ENCODE data around the gene FTSJ1. TPM values are rescaled to one million over a fixed set of nuclear protein-coding genes. Genes with fewer than 3 reads are reported as not detected.

FTSJ1 gene
- total RNA-seq, 8 experiments from 2014 or later: 29.8 to 52.9 (median 43.2) TPM

DNA sequence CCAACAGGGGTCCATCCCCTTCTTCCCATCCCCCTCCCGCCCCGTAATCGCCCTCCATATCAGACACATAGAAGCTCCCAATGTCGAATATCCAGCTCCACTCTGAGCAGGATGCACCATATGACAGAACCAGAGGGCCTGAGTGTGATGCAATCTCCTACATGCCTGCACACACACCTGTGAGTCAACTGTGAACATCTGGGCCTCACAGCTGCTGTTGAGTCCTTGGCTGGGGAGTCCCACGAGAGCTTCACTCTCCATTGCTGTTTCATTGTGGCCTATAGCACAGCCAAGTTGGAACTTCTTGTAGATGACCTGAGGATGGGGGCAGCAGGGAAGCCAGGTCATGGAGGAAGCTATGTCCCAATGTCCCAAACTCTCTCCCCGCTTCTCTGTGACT lies 14.2 kb upstream of the FTSJ1 start:
- WGBS, 10 experiments: no CpG with 5 or more reads among the region's 6 CpGs
- no peak for ATAC-seq (replicated peaks in 6 of 8)
- Histone ChIP-seq H3K27ac (no peak overlapping the region), H3K4me1 (replicated peaks in 1 of 2) (no peaks in the 10 kb centered on the region), H3K4me3 (no peak overlapping the region)
- in situ Hi-C loops (cut with MboI; ENCODE audit: low pct_unique_long_range_greater_than_20kb in 2 of 9, low sequenced_read_pairs in 9 of 9, unreplicated experiment in 9 of 9): no loop called here

DNA sequence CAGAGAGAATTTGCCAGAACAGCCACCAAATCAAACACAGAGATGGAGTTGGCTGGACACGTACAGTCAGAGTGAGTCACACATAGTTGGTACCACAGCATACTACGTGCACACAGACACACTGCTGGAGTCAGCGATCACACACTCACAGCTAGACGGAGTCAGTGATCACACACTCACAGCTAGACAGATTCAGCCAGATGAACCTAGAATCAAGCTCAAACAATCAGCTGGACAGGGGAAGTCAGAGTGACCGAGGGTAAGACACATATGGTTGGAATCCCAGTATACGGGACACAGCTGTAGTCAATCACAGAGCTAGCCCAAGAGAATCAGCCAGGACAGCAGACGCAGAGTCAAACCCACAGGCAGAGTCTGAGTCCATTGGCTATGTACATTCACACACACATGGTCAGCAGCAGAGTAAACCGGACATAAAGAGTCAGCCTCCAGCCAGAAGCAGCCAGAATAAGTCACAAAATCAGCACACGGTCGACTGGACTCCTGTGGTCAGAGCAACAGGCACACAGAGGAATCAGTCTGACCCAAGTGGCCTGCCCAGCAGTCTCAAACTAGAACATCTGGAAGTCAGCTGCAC lies 10.6 kb upstream of the FTSJ1 start:
- Histone ChIP-seq H3K4me1 (replicated peaks in 1 of 2) (peaks cover 4 to 10% of the 10 kb centered on the region in 2 donors), H3K27ac (peak overlapping the region in 1 of 2 donors; percentile 16), H3K4me3 (no peak overlapping the region)
- in situ Hi-C loops (cut with MboI; ENCODE audit: low pct_unique_long_range_greater_than_20kb in 2 of 9, low sequenced_read_pairs in 9 of 9, unreplicated experiment in 9 of 9): no loop called here
- peak; percentile 45 to 81 (median 72) for ATAC-seq (replicated peaks in 6 of 8)
- 0 to 50% methylated on average over 1 to 2 of the region's 10 CpGs; no CpG with 5 or more reads in 8 of the 10 experiments for WGBS, 10 experiments

DNA sequence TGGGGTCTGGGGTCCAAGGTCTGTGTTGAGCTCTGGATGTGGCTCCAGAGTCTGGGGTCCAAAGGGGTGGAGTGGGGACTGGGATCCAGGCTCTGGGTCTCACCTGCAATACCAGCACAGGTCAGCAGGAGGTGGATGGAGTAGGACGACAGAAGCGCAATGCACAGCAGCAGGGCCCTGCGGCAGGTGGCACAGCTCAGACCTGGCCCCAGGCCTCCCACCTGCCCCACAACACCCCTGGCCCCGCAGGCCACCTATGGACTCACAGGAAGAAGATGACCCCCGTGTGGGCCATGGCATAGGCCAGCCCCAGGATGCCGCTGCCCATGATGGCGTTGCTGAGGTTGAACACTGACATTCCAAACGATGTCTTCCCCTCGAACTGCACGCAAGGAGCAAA lies 9.3 kb upstream of the FTSJ1 start:
- Histone ChIP-seq H3K27ac (no peak overlapping the region), H3K4me3 (no peak overlapping the region), H3K4me1 (replicated peaks in 1 of 2) (peaks cover 4 to 10% of the 10 kb centered on the region in 2 donors)
- 88% methylated on average over 3 of the region's 10 CpGs; no CpG with 5 or more reads in 9 of the 10 experiments for WGBS, 10 experiments
- ATAC-seq (replicated peaks in 6 of 8): no peak
- in situ Hi-C loops (cut with MboI; ENCODE audit: low pct_unique_long_range_greater_than_20kb in 2 of 9, low sequenced_read_pairs in 9 of 9, unreplicated experiment in 9 of 9): no loop called here

DNA sequence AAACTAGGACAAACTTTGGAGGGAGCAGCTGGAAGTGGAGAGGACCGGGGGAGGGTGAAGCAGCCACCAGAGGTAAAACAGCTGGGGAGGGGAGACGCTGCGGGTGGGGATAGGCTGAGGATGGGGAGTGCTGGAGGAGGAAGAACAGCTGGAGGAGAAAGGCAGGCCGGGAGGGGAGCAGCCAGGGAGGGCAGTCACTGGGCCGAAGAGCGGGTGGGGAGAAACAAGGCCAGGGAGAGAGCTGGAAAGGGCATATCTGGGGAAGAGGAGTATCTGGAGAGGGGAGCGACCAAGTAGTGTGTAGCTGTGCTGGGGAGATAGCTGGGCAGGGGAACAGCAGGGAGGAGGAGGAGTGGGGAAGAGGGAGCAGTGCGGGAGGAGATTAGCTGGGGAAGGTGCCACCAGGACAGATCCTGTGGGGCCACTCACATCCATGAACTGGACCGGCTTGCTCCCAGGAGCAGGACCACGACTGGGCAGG lies 8.7 kb upstream of the FTSJ1 start:
- ATAC-seq (replicated peaks in 6 of 8): no peak
- no peak overlapping the region for H3K4me3 ChIP-seq
- H3K27ac ChIP-seq: no peak overlapping the region
- WGBS, 10 experiments: no CpG with 5 or more reads among the region's 10 CpGs
- in situ Hi-C loops (cut with MboI; ENCODE audit: low pct_unique_long_range_greater_than_20kb in 2 of 9, low sequenced_read_pairs in 9 of 9, unreplicated experiment in 9 of 9): no loop called here
- peaks cover 4 to 10% of the 10 kb centered on the region in 2 donors for H3K4me1 ChIP-seq (replicated peaks in 1 of 2)

DNA sequence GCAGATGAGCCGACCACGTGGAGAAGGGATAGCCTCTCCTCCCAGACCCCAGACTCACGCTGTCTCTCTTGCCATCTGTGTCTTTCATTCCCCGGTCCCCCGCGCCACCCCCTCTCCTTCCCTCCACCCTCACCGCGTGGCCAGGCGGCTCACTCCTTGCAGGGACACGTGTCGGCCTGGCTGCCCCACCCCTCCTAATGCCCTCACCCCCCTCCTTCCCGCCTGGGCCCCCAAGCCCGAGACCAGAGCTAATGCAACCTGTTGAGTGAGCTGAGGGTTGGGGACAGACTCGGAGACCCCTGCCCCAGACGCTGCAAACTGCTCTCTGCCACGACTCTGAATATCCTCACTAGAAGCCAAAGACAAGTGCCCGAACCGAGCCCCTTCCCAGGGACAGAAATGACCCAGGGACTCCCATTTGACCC lies 7.7 kb upstream of the FTSJ1 start:
- WGBS, 10 experiments: 0 to 14% methylated on average over 2 to 3 of the region's 18 CpGs; no CpG with 5 or more reads in 8 of the 10 experiments
- ATAC-seq (replicated peaks in 6 of 8): peak; percentile 19 to 56 (median 32)
- in situ Hi-C loops (cut with MboI; ENCODE audit: low pct_unique_long_range_greater_than_20kb in 2 of 9, low sequenced_read_pairs in 9 of 9, unreplicated experiment in 9 of 9): no loop called here
- H3K27ac ChIP-seq: no peak overlapping the region
- peaks cover 4 to 17% of the 10 kb centered on the region in 2 donors for H3K4me1 ChIP-seq (replicated peaks in 1 of 2)
- H3K4me3 ChIP-seq: peak overlapping the region in 2 of 5 donors; percentile 19 to 20

DNA sequence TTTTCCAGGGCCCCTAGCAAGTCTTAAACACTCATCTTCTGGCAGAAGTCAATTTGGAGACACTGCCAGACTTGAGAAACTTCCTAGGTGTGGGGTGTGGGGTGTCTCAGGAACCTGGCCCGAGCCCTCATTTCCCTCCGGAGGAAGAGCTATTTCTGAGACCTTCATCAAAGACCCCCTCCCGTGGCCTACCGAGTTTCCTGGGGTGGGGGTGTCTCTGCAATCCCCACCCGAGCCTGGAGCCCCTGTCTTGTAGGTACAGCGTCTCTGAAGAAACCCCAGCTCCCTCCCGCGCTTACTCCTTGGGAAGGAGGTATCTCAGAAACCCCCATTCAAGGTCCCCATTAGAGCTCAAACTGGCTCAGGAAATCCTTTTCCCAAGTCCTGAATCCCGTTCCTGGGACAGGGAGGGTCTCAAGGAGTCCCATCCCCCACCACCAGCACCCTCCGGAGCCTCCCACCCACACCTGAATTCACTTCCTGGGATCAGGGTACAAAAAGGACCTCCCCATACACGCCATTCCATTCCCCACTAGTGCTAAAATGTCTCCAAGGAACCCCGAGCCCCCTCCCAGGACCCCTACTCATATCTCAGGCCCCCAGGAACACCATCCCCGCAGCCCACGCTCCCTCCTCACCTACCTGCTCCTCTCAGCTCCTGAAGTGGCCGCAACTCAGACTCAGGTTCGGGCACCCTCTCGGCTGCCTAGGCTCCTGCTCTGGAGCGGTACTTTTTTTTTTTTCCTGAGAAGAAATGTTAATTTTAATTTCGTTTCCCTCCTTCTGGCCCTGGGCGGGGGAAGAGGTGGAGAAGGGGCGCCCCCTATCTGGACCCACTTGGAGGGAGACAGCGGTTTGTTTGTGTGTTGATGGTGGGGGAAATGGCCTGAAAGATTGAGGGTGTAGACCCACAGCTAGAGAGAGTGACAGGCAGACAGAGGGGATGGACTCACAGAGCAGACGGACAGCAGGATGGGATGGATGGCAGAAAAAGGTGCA lies 7.0 kb upstream of the FTSJ1 start:
- peak in 5 of 8 experiments; percentile 19 to 74 (median 25) for ATAC-seq (replicated peaks in 6 of 8)
- no peak overlapping the region for H3K27ac ChIP-seq
- peak overlapping the region in 2 of 5 donors; percentile 19 to 20 for H3K4me3 ChIP-seq
- WGBS, 10 experiments: 37 to 60% methylated on average over 1 to 8 of the region's 23 CpGs; no CpG with 5 or more reads in 8 of the 10 experiments
- peaks cover 4 to 22% of the 10 kb centered on the region in 2 donors for H3K4me1 ChIP-seq (replicated peaks in 1 of 2)
- in situ Hi-C loops (cut with MboI; ENCODE audit: low pct_unique_long_range_greater_than_20kb in 2 of 9, low sequenced_read_pairs in 9 of 9, unreplicated experiment in 9 of 9): no loop called here

DNA sequence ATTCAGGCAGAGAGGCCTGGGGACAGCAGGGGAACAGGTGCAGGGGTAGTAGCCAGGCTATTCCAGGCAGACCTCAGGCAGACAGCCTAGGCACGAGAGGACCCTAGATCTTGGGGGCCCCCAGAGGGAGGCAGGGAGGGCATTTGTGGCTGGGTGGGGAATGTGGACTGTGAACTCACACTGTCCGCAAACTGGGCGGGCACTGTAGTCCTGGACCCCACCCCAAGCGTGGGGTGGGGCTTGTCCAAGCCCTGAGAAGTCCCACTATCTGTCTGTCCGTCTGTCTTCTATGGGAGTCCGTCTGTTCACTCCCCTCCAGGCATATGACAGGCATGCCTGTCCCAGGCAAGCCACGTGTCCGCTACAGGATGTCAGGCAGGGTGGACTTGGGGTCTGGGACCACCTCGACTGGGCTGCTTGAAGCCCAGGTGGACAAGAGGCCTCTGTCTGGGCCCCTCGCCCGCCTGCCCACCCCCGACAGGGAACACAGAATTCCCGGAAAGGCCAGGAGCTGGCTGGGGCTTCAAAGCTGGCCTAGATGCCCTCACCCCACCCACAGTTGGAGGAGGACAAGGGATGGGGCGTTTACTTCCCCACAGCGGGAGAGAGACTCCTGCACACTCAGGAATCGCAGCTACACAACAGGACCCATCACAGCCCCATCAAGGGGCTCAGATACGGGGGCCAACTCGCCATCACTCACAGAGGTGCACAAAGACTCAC lies 5.7 kb upstream of the FTSJ1 start, which contains the start of gene SLC38A5:
SLC38A5 (minus strand) TSS at position 151 of the 723 bp plus-strand sequence. CDS start 2,336 bp downstream, outside the sequence.
- ATAC-seq (replicated peaks in 6 of 8): peak in 1 of 8 experiments; percentile 5
- in situ Hi-C loops (cut with MboI; ENCODE audit: low pct_unique_long_range_greater_than_20kb in 2 of 9, low sequenced_read_pairs in 9 of 9, unreplicated experiment in 9 of 9): no loop called here
- Histone ChIP-seq H3K4me3 (peak within 1 kb of the TSS in 2 of 5 donors; percentile 19 to 20), H3K4me1 (replicated peaks in 1 of 2) (peaks cover 4 to 29% of the 10 kb centered on the region in 2 donors), H3K27ac (no peak within 1 kb of the TSS)
- WGBS, 10 experiments: 34% methylated on average over 4 of the region's 18 CpGs; no CpG with 5 or more reads in 9 of the 10 experiments

DNA sequence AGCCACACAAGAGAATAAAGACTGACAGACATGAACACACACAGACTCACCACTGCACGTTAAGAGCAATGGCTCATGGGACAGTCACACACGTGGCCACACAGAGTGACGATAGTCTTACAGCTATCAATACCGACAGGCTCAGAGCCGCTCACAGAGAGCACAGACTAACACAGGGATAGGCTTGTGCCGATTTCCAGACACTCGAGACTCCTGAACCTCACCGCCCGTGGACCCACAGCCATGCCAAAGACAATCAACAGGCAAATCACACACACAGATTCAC lies 5.2 kb upstream of the FTSJ1 start:
- ATAC-seq (replicated peaks in 6 of 8): no peak
- in situ Hi-C loops (cut with MboI; ENCODE audit: low pct_unique_long_range_greater_than_20kb in 2 of 9, low sequenced_read_pairs in 9 of 9, unreplicated experiment in 9 of 9): no loop called here
- Histone ChIP-seq H3K27ac (no peak overlapping the region), H3K4me1 (replicated peaks in 1 of 2) (peaks cover 4 to 29% of the 10 kb centered on the region in 2 donors), H3K4me3 (no peak overlapping the region)
- no CpG with 5 or more reads among the region's 9 CpGs for WGBS, 10 experiments

DNA sequence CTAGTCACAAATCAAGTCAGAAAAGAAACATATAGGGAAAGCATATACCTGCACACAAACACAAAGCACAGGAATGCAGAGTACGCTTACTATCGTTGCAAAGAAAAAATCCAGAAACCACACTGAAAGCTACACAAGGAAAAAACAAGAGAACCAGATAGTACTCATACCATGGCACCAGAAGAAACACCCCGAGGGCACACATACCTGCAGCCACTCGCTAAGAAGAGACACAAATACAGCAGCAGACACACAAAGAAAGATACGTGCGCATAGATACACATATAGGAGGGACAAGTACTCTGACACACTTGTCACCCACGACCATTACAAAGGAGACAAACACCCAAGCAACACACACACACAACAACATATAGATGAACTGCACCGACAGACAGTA lies 4.5 kb upstream of the FTSJ1 start:
- no peak overlapping the region for H3K27ac ChIP-seq
- H3K4me1 ChIP-seq (replicated peaks in 1 of 2): peaks cover 4 to 29% of the 10 kb centered on the region in 2 donors
- 53 to 100% methylated on average over 2 to 5 of the region's 8 CpGs; no CpG with 5 or more reads in 8 of the 10 experiments for WGBS, 10 experiments
- in situ Hi-C loops (cut with MboI; ENCODE audit: low pct_unique_long_range_greater_than_20kb in 2 of 9, low sequenced_read_pairs in 9 of 9, unreplicated experiment in 9 of 9): no loop called here
- no peak for ATAC-seq (replicated peaks in 6 of 8)
- no peak overlapping the region for H3K4me3 ChIP-seq

DNA sequence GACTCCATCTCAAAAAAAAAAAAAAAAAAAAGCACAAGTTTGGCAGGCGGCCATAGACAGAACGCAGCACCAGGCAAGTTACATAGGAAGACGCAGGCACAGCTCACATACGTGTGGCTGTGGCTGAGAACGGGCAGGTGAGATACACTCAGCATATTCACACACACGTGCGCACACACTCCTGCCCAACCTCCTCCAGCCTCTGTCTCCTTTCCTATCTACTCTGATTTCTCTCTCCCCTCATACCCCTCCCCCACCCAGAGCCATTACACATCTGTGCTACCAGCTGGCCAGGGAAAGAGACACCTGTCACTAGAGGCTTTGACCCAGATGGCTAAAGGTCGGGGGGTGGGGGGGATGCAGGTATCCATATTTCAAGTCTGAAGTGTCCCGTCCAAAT lies 3.8 kb upstream of the FTSJ1 start:
- no peak overlapping the region for H3K27ac ChIP-seq
- no peak for ATAC-seq (replicated peaks in 6 of 8)
- no CpG with 5 or more reads among the region's 9 CpGs for WGBS, 10 experiments
- in situ Hi-C loops (cut with MboI; ENCODE audit: low pct_unique_long_range_greater_than_20kb in 2 of 9, low sequenced_read_pairs in 9 of 9, unreplicated experiment in 9 of 9): no loop called here
- peaks cover 4 to 29% of the 10 kb centered on the region in 2 donors for H3K4me1 ChIP-seq (replicated peaks in 1 of 2)
- H3K4me3 ChIP-seq: no peak overlapping the region

DNA sequence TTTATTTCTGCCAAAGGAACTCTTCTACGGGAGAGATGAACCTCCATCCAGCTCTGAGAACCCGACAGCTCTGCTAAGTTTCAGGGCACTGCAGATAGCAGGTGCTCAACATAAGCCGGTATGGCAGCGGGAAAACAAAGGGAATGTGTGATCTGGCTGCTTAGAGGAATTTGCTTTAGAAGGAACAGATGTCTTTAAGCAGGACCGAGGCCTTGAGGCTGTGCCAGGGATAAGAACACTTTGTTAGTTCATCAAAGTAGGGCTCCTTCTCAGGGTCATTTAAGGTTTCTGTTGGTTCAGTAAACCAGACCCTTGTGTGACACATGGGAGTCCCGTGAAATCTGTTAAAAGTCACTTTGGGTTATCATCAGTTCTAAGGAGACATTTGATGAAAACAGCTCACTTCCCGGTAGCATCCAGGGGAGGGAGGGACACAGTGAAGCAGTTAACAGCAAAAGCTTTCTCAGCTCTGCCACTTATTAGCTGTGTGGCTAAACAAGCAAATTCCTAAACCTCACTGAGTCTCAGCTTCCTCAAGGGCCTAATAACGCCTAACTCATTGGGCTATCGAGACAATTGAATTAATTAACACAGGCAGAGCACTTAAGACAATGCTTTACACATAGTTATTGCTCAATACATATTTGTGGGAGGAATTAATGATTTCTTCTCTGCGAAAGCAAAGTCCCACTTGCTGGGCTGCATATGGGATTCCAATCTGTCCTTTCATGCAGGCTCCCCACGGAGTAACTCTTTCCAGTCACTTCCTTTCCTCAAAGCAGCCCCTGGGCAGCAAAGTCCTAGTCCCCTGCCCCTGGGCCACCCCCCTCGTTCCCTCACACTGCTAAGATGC lies 2.9 kb upstream of the FTSJ1 start:
- WGBS, 10 experiments: 12 to 83% (median 37%) methylated on average over 1 to 8 of the region's 12 CpGs; no CpG with 5 or more reads in 4 of the 10 experiments
- H3K4me3 ChIP-seq: no peak overlapping the region
- no peak overlapping the region for H3K27ac ChIP-seq
- ATAC-seq (replicated peaks in 6 of 8): no peak
- in situ Hi-C loops (cut with MboI; ENCODE audit: low pct_unique_long_range_greater_than_20kb in 2 of 9, low sequenced_read_pairs in 9 of 9, unreplicated experiment in 9 of 9): no loop called here
- H3K4me1 ChIP-seq (replicated peaks in 1 of 2): peaks cover 0 to 24% of the 10 kb centered on the region in 2 donors

DNA sequence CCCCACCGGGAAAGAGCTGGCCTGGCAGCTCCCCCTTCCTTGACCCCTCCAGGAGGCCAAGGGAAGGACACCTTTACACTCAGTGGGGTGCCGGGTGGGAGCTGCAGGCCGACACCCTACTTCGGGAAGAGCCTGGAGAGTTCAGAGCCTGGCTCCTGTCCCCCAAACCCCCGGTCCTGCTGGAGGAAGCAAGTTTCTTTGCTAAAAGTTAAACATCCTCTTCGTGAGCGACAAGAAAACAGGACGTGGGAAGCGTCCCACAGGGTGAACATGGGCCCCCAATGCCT lies 2.4 kb upstream of the FTSJ1 start:
- Histone ChIP-seq H3K4me3 (no peak overlapping the region), H3K27ac (no peak overlapping the region), H3K4me1 (replicated peaks in 1 of 2) (peaks cover 0 to 24% of the 10 kb centered on the region in 2 donors)
- no peak for ATAC-seq (replicated peaks in 6 of 8)
- in situ Hi-C loops (cut with MboI; ENCODE audit: low pct_unique_long_range_greater_than_20kb in 2 of 9, low sequenced_read_pairs in 9 of 9, unreplicated experiment in 9 of 9): no loop called here
- WGBS, 10 experiments: 0% methylated on average over 2 of the region's 9 CpGs; no CpG with 5 or more reads in 9 of the 10 experiments

Data from motor neuron (in vitro differentiated cells).